Measurements from ENCODE around the gene ISM2. TPM values are rescaled to one million over a fixed set of nuclear protein-coding genes. Genes with fewer than 3 reads are reported as not detected.
"Not testable (repeated sequence)": the region's sequence is repeated elsewhere in the genome, so short reads cannot be mapped to it uniquely, and the experiment has no call there.

Gene ISM2
- total and polyA plus RNA-seq, 5 donors = not detected

GRCh38 chr14:77529963-77530362 lies 31.3 kb upstream of the ISM2 start:
- intact Hi-C loops (cut with DNase I) = no loop called here
- Histone ChIP-seq H3K9me3 (ENCODE audit: control insufficient read depth, low read length) (no peaks in the 10 kb centered on the region), H3K27ac (ENCODE audit: low read length) (no peak overlapping the region), H3K4me1 (ENCODE audit: control insufficient read depth, insufficient read depth, low read length) (no peaks in the 10 kb centered on the region), H3K27me3 (ENCODE audit: control insufficient read depth, insufficient read depth) (no peaks in the 10 kb centered on the region), H3K4me3 (ENCODE audit: low read length) (no peak overlapping the region)
- ATAC-seq (no peak), DNase-seq (no peak)

GRCh38 chr14:77529213-77529612 lies 30.6 kb upstream of the ISM2 start:
- Histone ChIP-seq H3K9me3 (ENCODE audit: control insufficient read depth, low read length) (no peaks in the 10 kb centered on the region), H3K27me3 (ENCODE audit: control insufficient read depth, insufficient read depth) (no peaks in the 10 kb centered on the region), H3K4me1 (ENCODE audit: control insufficient read depth, insufficient read depth, low read length) (no peaks in the 10 kb centered on the region), H3K27ac (ENCODE audit: low read length) (no peak overlapping the region), H3K4me3 (ENCODE audit: low read length) (no peak overlapping the region)
- 81% methylated on average over 2 of the region's 2 CpGs for WGBS
- ATAC-seq (no peak), DNase-seq (no peak)
- intact Hi-C loops (cut with DNase I) = no loop called here

- H3K27me3 ChIP-seq (ENCODE audit: control insufficient read depth, insufficient read depth); H3K4me1 ChIP-seq (ENCODE audit: control insufficient read depth, insufficient read depth, low read length); DNase-seq; intact Hi-C loops (cut with DNase I); H3K27ac ChIP-seq (ENCODE audit: low read length); H3K9me3 ChIP-seq (ENCODE audit: control insufficient read depth, low read length); ATAC-seq; H3K4me3 ChIP-seq (ENCODE audit: low read length): not testable (repeated sequence)
- 90% methylated on average over 5 of the region's 5 CpGs for WGBS
Observed at GRCh38 chr14:77528701-77529100, 30.1 kb upstream of the ISM2 start.

- no peak for DNase-seq
- 55% methylated on average over 1 of the region's 1 CpG for WGBS
- Histone ChIP-seq H3K4me3 (ENCODE audit: low read length) (no peak overlapping the region), H3K27ac (ENCODE audit: low read length) (no peak overlapping the region), H3K27me3 (ENCODE audit: control insufficient read depth, insufficient read depth) (no peaks in the 10 kb centered on the region), H3K4me1 (ENCODE audit: control insufficient read depth, insufficient read depth, low read length) (no peaks in the 10 kb centered on the region), H3K9me3 (ENCODE audit: control insufficient read depth, low read length) (no peaks in the 10 kb centered on the region)
- intact Hi-C loops (cut with DNase I) = no loop called here
- no peak for ATAC-seq
Observed at GRCh38 chr14:77526266-77526665, 27.6 kb upstream of the ISM2 start.

GRCh38 chr14:77524536-77524935 lies 25.9 kb upstream of the ISM2 start:
- no peak for ATAC-seq
- H3K9me3 ChIP-seq (ENCODE audit: control insufficient read depth, low read length) = no peaks in the 10 kb centered on the region
- intact Hi-C loops (cut with DNase I) = no loop called here
- WGBS = 97% methylated on average over 6 of the region's 6 CpGs
- no peak overlapping the region for H3K27ac ChIP-seq (ENCODE audit: low read length)
- DNase-seq = no peak
- H3K4me1 ChIP-seq (ENCODE audit: control insufficient read depth, insufficient read depth, low read length) = no peaks in the 10 kb centered on the region
- no peak overlapping the region for H3K4me3 ChIP-seq (ENCODE audit: low read length)
- no peaks in the 10 kb centered on the region for H3K27me3 ChIP-seq (ENCODE audit: control insufficient read depth, insufficient read depth)

- intact Hi-C loops (cut with DNase I) = no loop called here
- H3K4me1 ChIP-seq (ENCODE audit: control insufficient read depth, insufficient read depth, low read length) = no peaks in the 10 kb centered on the region
- WGBS = 86% methylated on average over 3 of the region's 3 CpGs
- no peaks in the 10 kb centered on the region for H3K9me3 ChIP-seq (ENCODE audit: control insufficient read depth, low read length)
- DNase-seq = no peak
- H3K27me3 ChIP-seq (ENCODE audit: control insufficient read depth, insufficient read depth) = no peaks in the 10 kb centered on the region
- H3K27ac ChIP-seq (ENCODE audit: low read length) = no peak overlapping the region
- ATAC-seq = no peak
- no peak overlapping the region for H3K4me3 ChIP-seq (ENCODE audit: low read length)
Observed at GRCh38 chr14:77523109-77523508, 24.5 kb upstream of the ISM2 start.

- whole genome bisulfite sequencing = 85% methylated on average over 4 of the region's 4 CpGs
- intact Hi-C loops (cut with DNase I) = no loop called here
- Histone ChIP-seq H3K9me3 (ENCODE audit: control insufficient read depth, low read length) (no peaks in the 10 kb centered on the region), H3K4me1 (ENCODE audit: control insufficient read depth, insufficient read depth, low read length) (no peaks in the 10 kb centered on the region), H3K27ac (ENCODE audit: low read length) (no peak overlapping the region), H3K27me3 (ENCODE audit: control insufficient read depth, insufficient read depth) (no peaks in the 10 kb centered on the region), H3K4me3 (ENCODE audit: low read length) (no peak overlapping the region)
- DNase-seq (no peak), ATAC-seq (no peak)
Observed at GRCh38 chr14:77520555-77520954, 21.9 kb upstream of the ISM2 start.

- Histone ChIP-seq H3K9me3 (ENCODE audit: control insufficient read depth, low read length) (no peaks in the 10 kb centered on the region), H3K4me3 (ENCODE audit: low read length) (no peak overlapping the region), H3K27ac (ENCODE audit: low read length) (no peak overlapping the region), H3K27me3 (ENCODE audit: control insufficient read depth, insufficient read depth) (no peaks in the 10 kb centered on the region), H3K4me1 (ENCODE audit: control insufficient read depth, insufficient read depth, low read length) (no peaks in the 10 kb centered on the region)
- no peak for ATAC-seq
- DNase-seq = no peak
- intact Hi-C loops (cut with DNase I) = no loop called here
Observed at GRCh38 chr14:77516126-77516525, 17.5 kb upstream of the ISM2 start.

- no peaks in the 10 kb centered on the region for H3K4me1 ChIP-seq (ENCODE audit: control insufficient read depth, insufficient read depth, low read length)
- H3K27ac ChIP-seq (ENCODE audit: low read length) = no peak overlapping the region
- ATAC-seq = no peak
- no peak for DNase-seq
- H3K27me3 ChIP-seq (ENCODE audit: control insufficient read depth, insufficient read depth) = no peaks in the 10 kb centered on the region
- 91% methylated on average over 8 of the region's 8 CpGs for WGBS
- intact Hi-C loops (cut with DNase I) = no loop called here
- no peaks in the 10 kb centered on the region for H3K9me3 ChIP-seq (ENCODE audit: control insufficient read depth, low read length)
- H3K4me3 ChIP-seq (ENCODE audit: low read length) = no peak overlapping the region
Observed at GRCh38 chr14:77511486-77512162, 13.0 kb upstream of the ISM2 start.

- Histone ChIP-seq H3K27ac (ENCODE audit: low read length) (no peak overlapping the region), H3K4me3 (ENCODE audit: low read length) (no peak overlapping the region), H3K27me3 (ENCODE audit: control insufficient read depth, insufficient read depth) (no peaks in the 10 kb centered on the region), H3K4me1 (ENCODE audit: control insufficient read depth, insufficient read depth, low read length) (no peaks in the 10 kb centered on the region), H3K9me3 (ENCODE audit: control insufficient read depth, low read length) (no peaks in the 10 kb centered on the region)
- intact Hi-C loops (cut with DNase I) = no loop called here
- no peak for DNase-seq
- no peak for ATAC-seq
- 97% methylated on average over 4 of the region's 4 CpGs for WGBS
Observed at GRCh38 chr14:77509366-77509765, 10.8 kb upstream of the ISM2 start.

GRCh38 chr14:77508876-77509275 lies 10.3 kb upstream of the ISM2 start:
- 95% methylated on average over 3 of the region's 3 CpGs for WGBS
- intact Hi-C loops (cut with DNase I) = no loop called here

GRCh38 chr14:77508249-77508648 lies 9.6 kb upstream of the ISM2 start:
- intact Hi-C loops (cut with DNase I) = no loop called here
- WGBS = 86% methylated on average over 4 of the region's 4 CpGs
- Histone ChIP-seq H3K27me3 (ENCODE audit: control insufficient read depth, insufficient read depth) (no peaks in the 10 kb centered on the region), H3K4me1 (ENCODE audit: control insufficient read depth, insufficient read depth, low read length) (no peaks in the 10 kb centered on the region), H3K27ac (ENCODE audit: low read length) (no peak overlapping the region), H3K4me3 (ENCODE audit: low read length) (no peak overlapping the region), H3K9me3 (ENCODE audit: control insufficient read depth, low read length) (no peaks in the 10 kb centered on the region)
- no peak for DNase-seq
- ATAC-seq = no peak

More at GRCh38 chr14:77508876-77509275, 10.3 kb upstream of the ISM2 start:
- DNase-seq (no peak), ATAC-seq (no peak)
- Histone ChIP-seq H3K4me1 (ENCODE audit: control insufficient read depth, insufficient read depth, low read length) (no peaks in the 10 kb centered on the region), H3K27ac (ENCODE audit: low read length) (no peak overlapping the region), H3K4me3 (ENCODE audit: low read length) (no peak overlapping the region), H3K27me3 (ENCODE audit: control insufficient read depth, insufficient read depth) (no peaks in the 10 kb centered on the region), H3K9me3 (ENCODE audit: control insufficient read depth, low read length) (no peaks in the 10 kb centered on the region)
